ENCODE measurements around the gene TM2D3. TPM values are rescaled to one million over a fixed set of nuclear protein-coding genes. Genes with fewer than 3 reads are reported as not detected.
"Not testable (repeated sequence)": the region's sequence is repeated elsewhere in the genome, so short reads cannot be mapped to it uniquely, and the experiment has no call there.

The TM2D3 gene
- total RNA-seq, 2 donors from 2014 or later: 48.6 to 67.0 TPM

DNA sequence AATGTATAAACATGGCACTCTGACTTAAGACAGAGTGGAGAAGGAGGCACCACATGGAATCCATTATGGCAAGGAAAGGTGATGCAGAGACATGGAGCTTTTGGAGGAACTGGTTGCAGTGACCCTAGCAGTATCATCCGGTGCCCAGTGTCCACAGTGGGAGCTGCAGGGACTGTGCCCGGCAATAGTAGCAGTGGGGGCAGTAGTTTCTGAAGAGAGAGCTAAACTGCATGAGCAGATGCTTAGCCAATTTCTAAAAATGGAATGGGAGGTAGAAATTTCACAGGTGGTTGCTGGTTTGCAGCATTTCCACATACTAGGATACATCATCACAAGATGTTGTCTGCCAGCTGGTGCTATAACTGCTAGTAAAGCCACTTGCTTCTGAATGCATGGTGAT is 7.8 kb upstream of the TM2D3 start:
- intact Hi-C loops (cut with DNase I): no loop called here
- H3K4me3 ChIP-seq: no peak overlapping the region
- no peaks in the 10 kb centered on the region for H3K36me3 ChIP-seq
- H3K27me3 ChIP-seq (replicated peaks; ENCODE audit: insufficient read depth): no peaks in the 10 kb centered on the region
- no peaks in the 10 kb centered on the region for H3K4me1 ChIP-seq (replicated peaks)
- WGBS: 100% methylated on average over 2 of the region's 2 CpGs
- H3K27ac ChIP-seq: no peak overlapping the region
- no peak for DNase-seq (ENCODE audit: low spot score)
- H3K9me3 ChIP-seq: no peaks in the 10 kb centered on the region
- TF ChIP-seq POLR2A (IDR thresholded peaks at IDR 0.05): no peak
- TF ChIP-seq POLR2AphosphoS5 (IDR thresholded peaks at IDR 0.05): no peak
- TF ChIP-seq, protein P1, sequence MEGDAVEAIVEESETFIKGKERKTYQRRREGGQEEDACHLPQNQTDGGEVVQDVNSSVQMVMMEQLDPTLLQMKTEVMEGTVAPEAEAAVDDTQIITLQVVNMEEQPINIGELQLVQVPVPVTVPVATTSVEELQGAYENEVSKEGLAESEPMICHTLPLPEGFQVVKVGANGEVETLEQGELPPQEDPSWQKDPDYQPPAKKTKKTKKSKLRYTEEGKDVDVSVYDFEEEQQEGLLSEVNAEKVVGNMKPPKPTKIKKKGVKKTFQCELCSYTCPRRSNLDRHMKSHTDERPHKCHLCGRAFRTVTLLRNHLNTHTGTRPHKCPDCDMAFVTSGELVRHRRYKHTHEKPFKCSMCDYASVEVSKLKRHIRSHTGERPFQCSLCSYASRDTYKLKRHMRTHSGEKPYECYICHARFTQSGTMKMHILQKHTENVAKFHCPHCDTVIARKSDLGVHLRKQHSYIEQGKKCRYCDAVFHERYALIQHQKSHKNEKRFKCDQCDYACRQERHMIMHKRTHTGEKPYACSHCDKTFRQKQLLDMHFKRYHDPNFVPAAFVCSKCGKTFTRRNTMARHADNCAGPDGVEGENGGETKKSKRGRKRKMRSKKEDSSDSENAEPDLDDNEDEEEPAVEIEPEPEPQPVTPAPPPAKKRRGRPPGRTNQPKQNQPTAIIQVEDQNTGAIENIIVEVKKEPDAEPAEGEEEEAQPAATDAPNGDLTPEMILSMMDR (IDR thresholded peaks at IDR 0.05): no peak

DNA sequence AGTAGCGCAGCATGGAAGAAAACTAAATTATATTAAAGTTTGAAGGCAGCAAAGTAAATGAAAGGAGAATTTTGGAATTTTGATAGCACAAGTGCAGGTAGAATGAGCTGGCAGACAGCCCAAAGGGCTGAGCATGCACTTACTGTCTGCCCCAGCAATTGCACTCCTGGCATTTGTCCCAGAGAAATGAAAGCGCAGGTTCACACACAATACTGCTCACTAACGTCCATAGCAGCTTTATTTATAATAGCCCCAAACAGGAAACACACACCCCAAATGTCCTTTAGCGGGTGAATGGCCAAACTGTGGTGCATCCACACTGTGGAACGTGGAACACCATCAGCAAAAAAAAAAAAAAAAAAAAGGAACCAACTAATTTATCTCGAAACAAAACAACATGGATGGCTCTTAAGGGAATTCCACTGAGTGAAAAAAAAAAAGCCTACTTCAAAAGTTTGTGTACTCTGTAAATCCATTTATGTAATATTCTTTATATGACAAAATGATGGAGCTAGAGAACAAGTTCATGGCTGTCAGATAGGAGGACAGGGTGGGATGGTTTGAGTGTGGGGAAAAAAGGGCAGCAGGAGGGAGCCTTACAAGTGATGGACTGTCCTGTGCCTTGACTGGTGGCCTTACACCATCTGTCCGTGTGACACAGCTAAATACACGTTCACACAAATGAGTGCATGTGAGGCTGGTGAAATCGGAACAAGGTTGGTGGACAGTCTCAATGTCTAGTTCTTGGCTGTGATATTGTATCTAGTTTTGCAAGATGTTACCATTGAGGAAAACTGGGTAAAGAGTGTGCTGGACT is 6.0 kb upstream of the TM2D3 start:
- WGBS: 65% methylated on average over 9 of the region's 9 CpGs
- no peaks in the 10 kb centered on the region for H3K4me1 ChIP-seq (replicated peaks)
- no peak overlapping the region for H3K4me3 ChIP-seq
- no peak for DNase-seq (ENCODE audit: low spot score)
- TF ChIP-seq POLR2A (IDR thresholded peaks at IDR 0.05) (no peak), POLR2AphosphoS5 (IDR thresholded peaks at IDR 0.05) (no peak)
- TF ChIP-seq, protein P1 (IDR thresholded peaks at IDR 0.05): no peak
- intact Hi-C loops (cut with DNase I): no loop called here
- H3K27me3 ChIP-seq (replicated peaks; ENCODE audit: insufficient read depth): no peaks in the 10 kb centered on the region
- no peak overlapping the region for H3K27ac ChIP-seq
- no peaks in the 10 kb centered on the region for H3K36me3 ChIP-seq
- no peaks in the 10 kb centered on the region for H3K9me3 ChIP-seq

GRCh38 chr15:101657171-101657570 is 5.0 kb upstream of the TM2D3 start:
- TF ChIP-seq, protein P1 (IDR thresholded peaks at IDR 0.05): no peak
- no peak for TF ChIP-seq POLR2A (IDR thresholded peaks at IDR 0.05)
- TF ChIP-seq POLR2AphosphoS5 (IDR thresholded peaks at IDR 0.05): no peak
- 90% methylated on average over 10 of the region's 10 CpGs for WGBS
- H3K36me3 ChIP-seq: no peaks in the 10 kb centered on the region

DNA sequence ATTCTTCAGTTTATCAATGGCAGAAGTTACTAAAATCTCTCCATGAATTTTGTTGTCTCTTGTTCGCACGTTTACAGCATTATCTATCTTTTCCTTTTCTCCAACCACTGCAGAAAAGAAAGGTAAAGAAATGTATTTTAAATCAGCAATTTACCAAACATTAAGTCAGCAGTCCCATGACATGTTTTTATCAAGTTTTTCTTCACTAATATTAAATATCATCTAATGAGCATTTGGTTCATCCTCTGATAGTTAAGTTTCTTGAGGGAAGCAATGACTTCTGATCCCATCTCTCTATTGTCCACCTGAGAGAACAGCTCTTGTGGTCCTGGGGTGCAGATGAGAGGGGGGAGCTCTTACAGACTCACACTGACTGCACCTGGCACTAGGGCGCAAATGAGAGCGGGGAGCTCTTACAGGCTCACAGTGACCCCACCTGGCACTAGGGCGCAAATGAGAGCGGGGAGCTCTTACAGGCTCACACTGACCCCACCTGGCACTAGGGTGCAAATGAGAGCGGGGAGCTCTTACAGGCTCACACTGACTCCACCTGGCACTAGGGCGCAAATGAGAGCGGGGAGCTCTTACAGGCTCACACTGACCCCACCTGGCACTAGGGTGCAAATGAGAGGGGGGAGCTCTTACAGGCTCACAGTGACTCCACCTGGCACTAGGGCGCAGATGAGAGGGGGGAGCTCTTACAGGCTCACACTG is 2.6 kb upstream of the TM2D3 start:
- not testable (repeated sequence) for H3K4me1 ChIP-seq (replicated peaks); H3K36me3 ChIP-seq; H3K4me3 ChIP-seq; H3K27ac ChIP-seq; H3K9me3 ChIP-seq; DNase-seq (ENCODE audit: low spot score); H3K27me3 ChIP-seq (replicated peaks; ENCODE audit: insufficient read depth)
- WGBS: 90% methylated on average over 10 of the region's 10 CpGs
- intact Hi-C loops (cut with DNase I): loop anchor here (5.0 kb wide), 1 partner anchor 362 kb away; no protein-coding TSS in a partner anchor

More at GRCh38 chr15:101657171-101657570, 5.0 kb upstream of the TM2D3 start:
- no peak for DNase-seq (ENCODE audit: low spot score)
- H3K27me3 ChIP-seq (replicated peaks; ENCODE audit: insufficient read depth): no peaks in the 10 kb centered on the region
- H3K9me3 ChIP-seq: no peaks in the 10 kb centered on the region
- no peaks in the 10 kb centered on the region for H3K4me1 ChIP-seq (replicated peaks)
- H3K27ac ChIP-seq: no peak overlapping the region
- intact Hi-C loops (cut with DNase I): no loop called here
- H3K4me3 ChIP-seq: no peak overlapping the region

DNA sequence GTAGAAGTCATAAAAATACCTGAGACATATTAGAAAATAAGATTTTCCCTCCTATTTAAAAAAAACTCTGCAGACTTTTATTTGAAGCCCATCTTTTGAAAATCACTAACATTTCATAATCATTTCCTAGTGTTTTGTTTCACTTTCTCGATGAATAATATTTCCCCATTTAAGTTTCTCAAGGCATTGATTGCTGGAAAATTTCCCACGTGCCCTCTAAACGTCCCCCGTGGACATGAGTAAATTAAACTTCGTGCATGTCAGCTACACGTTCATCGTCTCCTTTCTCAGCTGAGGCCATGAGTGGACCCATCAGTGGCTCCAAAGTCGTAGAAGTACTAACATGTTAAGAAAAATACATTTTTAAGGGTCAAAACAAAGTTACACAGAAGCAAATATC is 2.0 kb upstream of the TM2D3 start:
- Histone ChIP-seq H3K4me1 (replicated peaks) (peaks cover 5% of the 10 kb centered on the region), H3K4me3 (no peak overlapping the region), H3K36me3 (no peaks in the 10 kb centered on the region), H3K9me3 (no peaks in the 10 kb centered on the region), H3K27ac (no peak overlapping the region), H3K27me3 (replicated peaks; ENCODE audit: insufficient read depth) (no peaks in the 10 kb centered on the region)
- no peak for TF ChIP-seq POLR2AphosphoS5 (IDR thresholded peaks at IDR 0.05)
- TF ChIP-seq, protein P1 (IDR thresholded peaks at IDR 0.05): no peak
- TF ChIP-seq POLR2A (IDR thresholded peaks at IDR 0.05): no peak
- 73% methylated on average over 8 of the region's 8 CpGs for WGBS
- intact Hi-C loops (cut with DNase I): loop anchor here (5.0 kb wide), 1 partner anchor 362 kb away; no protein-coding TSS in a partner anchor
- no peak for DNase-seq (ENCODE audit: low spot score)

Data from prostate gland (tissue), 2 donors.